ENCODE results near the gene PIGM.

PIGM gene

GRCh38 chr1:159986093-159986492, 45.7 kb downstream of the PIGM start:
- DNase-seq, result no peak

- DNase-seq, result no peak
These were observed 46.3 kb downstream of the PIGM start for GRCh38 chr1:159985473-159985872.

DNA sequence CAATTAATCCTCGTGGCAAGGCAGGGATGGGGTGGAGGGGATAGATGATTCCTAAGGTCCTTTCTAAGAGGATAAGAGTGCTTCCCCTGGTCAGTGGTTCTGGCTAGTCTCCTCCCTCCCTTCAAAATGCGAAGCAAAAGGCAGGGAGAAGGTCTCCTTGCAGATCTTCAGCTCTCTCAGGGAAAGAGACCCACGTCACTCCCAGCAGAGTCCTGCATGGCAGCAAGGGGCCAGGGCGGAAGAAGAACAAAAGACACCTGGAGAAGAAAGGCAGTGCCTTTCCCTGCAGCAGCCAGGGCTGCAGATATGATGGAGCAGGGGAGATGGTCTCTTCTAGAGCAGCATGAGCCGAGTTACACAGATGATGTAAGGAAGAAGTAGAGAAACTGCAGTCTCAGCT, 48.1 kb downstream of the PIGM start:
- no peak for DNase-seq

DNA sequence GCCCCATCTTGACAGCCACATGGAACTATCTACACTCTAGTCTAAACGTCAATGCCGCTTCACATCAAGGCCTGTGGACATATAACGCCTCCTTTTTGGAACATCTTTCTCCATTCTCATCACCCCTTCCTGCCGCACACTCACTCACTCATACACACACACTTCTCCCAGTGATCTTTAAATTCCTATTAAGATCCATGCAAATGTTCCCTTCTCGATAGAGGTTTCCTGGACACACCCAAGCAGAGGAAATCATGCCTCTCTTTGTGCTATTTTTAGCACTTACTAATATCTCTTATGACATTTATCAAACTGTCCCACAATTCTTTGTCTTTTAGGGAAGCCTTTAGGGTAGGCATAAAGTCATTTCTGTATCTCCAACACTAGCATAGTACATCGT, 49.5 kb downstream of the PIGM start:
- DNase-seq, result no peak

DNA sequence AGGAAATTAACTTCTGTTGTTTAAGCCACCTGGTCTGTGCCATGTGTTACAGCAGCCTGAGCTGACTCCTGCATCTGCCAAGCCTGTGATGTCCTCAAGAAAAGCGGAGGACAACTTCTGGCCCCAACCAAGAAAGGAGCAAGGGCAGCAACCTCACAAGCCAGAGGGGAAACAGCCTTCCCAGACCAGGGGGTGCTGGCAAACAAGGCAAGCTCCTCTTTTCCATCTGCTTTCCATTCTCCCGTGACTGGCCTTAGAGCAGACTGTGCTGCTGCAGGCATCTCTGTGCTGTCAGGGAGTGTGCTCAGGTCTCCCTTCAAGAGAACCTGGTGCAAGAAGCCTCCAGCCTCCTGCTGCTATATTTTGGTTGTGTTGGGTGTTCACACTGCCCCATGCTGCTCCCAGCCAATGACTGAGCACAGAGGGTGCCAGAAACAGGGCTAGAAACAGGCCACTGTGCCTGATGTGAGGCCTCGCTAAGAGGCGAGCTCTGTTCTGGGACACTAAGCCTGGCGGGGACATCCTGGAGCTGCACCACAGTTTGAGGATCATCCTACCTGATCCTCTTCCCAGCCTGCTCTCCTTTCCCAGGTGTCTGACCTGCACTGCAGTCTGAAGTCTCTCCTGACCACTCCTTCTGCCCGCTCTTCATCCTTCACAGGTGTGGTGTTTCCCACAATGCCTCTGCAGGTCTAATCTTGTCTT, 50.3 kb downstream of the PIGM start:
- no peak for DNase-seq

GRCh38 chr1:159980786-159981185, 51.0 kb downstream of the PIGM start:
- DNase-seq, result no peak

DNA sequence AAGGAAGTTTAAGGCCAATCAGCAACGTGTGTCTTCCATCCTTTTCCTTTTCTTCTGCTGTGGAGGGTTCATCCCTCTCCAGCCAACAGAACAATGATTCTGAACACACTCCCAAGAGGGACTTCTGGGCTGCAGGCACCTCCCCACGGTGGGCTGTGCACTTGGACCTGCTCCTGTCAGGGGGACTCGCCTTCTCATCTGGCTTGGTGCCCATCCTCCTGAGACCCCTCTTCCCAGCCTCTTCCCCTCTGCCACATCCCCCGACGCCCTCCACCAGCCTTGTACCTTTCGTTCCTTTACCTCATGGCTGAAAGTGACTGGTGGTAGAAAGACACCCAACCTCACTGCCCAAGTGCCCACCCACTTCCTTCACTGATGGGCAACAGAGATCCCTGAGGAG, 51.7 kb downstream of the PIGM start:
- no peak for DNase-seq

- no peak for DNase-seq
These were observed 52.5 kb downstream of the PIGM start for GRCh38 chr1:159979257-159979656.

DNA sequence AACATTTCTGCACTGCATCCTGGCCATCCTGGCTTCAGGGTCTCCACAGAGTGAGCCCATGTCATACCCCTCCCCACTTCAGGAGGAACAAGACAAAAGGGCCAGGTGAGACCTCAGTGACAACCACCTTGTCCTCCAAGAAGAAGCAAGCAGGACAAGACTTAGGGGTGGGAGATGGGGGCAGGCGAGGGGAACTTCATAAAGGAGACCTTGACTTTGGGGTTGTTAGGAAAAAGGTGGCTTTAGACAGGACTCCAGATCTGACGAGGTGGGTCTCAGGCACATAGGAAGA, 53.7 kb downstream of the PIGM start:
- DNase-seq, result no peak

- no peak for DNase-seq
These were observed 54.3 kb downstream of the PIGM start for GRCh38 chr1:159977364-159978106.

Data from CD4-positive, alpha-beta T cell treated with Interleukin-6 for 4 hours (primary cell).